Measurements from ENCODE around the gene MKNK2.
A peak's percentile ranks its signal among the peaks of the same experiment; 100 is the strongest.

Gene MKNK2

DNA sequence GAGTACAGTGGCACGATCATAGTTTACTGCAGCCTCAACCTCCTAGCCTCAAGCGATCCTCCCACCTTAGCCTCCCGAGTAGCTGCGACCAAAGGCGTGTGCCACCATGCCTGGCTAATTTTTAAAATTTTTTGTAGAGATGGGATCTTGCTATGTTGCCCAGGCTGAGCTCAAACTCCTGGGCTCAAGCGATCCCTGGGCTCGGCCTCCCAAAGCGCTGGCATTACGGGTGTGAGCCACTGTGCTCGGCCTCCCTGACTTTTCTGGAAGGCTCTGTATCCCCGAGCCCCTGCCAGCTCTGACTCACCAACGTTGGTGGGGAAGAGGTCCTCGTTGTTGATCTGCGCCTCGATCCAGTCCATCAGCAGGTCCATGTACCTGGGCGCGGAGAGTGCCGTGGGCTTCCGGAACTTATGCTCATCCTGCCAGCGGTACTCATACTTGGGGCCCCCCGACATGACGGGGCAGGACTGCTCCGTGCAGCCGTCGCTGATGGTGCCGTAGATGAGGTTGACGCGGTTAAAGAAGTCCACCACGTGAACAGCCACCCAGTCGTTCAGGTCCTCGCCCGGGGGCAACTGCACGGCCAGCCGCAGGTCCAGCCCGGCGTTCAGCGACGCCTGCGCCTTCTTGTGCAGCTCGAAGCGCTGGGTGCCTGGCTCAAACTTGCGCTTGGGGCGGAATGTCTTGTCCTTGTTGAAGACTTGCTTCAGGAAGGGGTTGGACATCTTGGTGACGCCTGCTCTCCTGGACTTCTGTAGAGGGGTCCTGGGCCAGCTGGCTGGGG is 27.0 kb upstream of the MKNK2 start:
- no peak overlapping the region for H3K9ac ChIP-seq (ENCODE audit: insufficient read length, low read depth)
- peaks cover 3% of the 10 kb centered on the region for H3K4me1 ChIP-seq (ENCODE audit: insufficient read depth, insufficient read length)
- no peak overlapping the region for H3K4me3 ChIP-seq (ENCODE audit: insufficient read length, low read depth)
- H3K9me3 ChIP-seq (ENCODE audit: insufficient read depth, low read length), result no peaks in the 10 kb centered on the region
- no peaks in the 10 kb centered on the region for H3K27me3 ChIP-seq (ENCODE audit: insufficient read depth, insufficient read length)
- TF ChIP-seq SUZ12 (IDR thresholded peaks at IDR 0.05; ENCODE audit: extremely low read depth, insufficient read depth, insufficient read length) (no peak), ZNF274 (IDR thresholded peaks at IDR 0.05; ENCODE audit: low read depth, low read length) (no peak)
- DNase-seq (ENCODE audit: low read depth, low spot score), result no peak
- H3K36me3 ChIP-seq (ENCODE audit: insufficient read depth, insufficient read length, low read length), result peaks cover 67% of the 10 kb centered on the region

DNA sequence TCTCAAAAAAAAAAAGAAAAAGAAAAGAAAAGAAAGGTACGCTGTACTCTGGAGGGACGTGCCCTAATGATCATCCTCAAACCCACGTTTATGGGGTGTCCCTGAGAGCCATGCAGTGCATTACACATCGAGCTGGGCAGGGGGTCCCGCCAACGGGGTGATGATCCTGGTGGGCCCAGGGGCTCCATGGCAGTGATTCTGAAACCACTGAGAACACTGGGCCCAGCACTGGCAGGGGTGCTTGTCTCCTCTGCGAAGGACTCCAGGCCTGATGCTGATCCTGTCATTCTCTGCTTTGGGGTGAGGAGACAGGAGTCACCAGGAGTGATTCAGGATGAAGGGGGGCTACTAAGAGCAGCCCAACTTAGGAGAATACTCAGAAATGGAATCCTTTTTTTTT is 26.4 kb upstream of the MKNK2 start:
- H3K9ac ChIP-seq (ENCODE audit: insufficient read length, low read depth), result no peak overlapping the region
- no peak for DNase-seq (ENCODE audit: low read depth, low spot score)
- no peak for TF ChIP-seq SUZ12 (IDR thresholded peaks at IDR 0.05; ENCODE audit: extremely low read depth, insufficient read depth, insufficient read length)
- peaks cover 71% of the 10 kb centered on the region for H3K36me3 ChIP-seq (ENCODE audit: insufficient read depth, insufficient read length, low read length)
- no peaks in the 10 kb centered on the region for H3K27me3 ChIP-seq (ENCODE audit: insufficient read depth, insufficient read length)
- H3K4me3 ChIP-seq (ENCODE audit: insufficient read length, low read depth), result no peak overlapping the region
- peaks cover 3% of the 10 kb centered on the region for H3K4me1 ChIP-seq (ENCODE audit: insufficient read depth, insufficient read length)
- H3K9me3 ChIP-seq (ENCODE audit: insufficient read depth, low read length), result no peaks in the 10 kb centered on the region

DNA sequence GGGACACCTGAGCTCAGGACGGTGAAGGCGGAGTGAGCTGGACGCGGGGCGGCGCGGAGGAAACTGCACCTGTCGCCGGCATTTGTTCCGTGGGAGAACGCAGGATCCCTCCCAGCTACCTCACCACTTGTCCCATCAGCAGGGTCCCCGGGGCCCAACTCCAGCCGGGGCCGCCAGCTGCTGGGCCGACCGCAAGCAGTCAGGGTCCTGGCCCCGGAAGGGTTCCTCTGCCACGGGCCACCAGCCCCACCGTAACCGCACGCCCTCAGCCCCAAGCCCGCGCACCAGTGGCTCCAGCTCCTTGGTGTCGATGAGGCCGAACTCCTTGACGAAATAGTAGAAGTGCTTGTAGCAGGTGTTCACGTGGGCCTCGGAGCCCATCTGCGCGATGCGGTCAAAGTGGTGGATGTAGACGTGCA is 25.5 kb upstream of the MKNK2 start:
- H3K9ac ChIP-seq (ENCODE audit: insufficient read length, low read depth), result no peak overlapping the region
- no peak for DNase-seq (ENCODE audit: low read depth, low spot score)
- H3K36me3 ChIP-seq (ENCODE audit: insufficient read depth, insufficient read length, low read length), result peaks cover 67% of the 10 kb centered on the region
- H3K4me1 ChIP-seq (ENCODE audit: insufficient read depth, insufficient read length), result no peaks in the 10 kb centered on the region
- no peaks in the 10 kb centered on the region for H3K27me3 ChIP-seq (ENCODE audit: insufficient read depth, insufficient read length)
- H3K4me3 ChIP-seq (ENCODE audit: insufficient read length, low read depth), result no peak overlapping the region
- TF ChIP-seq ZNF274 (IDR thresholded peaks at IDR 0.05; ENCODE audit: low read depth, low read length), result no peak
- TF ChIP-seq YY1 (IDR thresholded peaks at IDR 0.05; ENCODE audit: insufficient read depth, insufficient read length), result no peak
- no peak for TF ChIP-seq SUZ12 (IDR thresholded peaks at IDR 0.05; ENCODE audit: extremely low read depth, insufficient read depth, insufficient read length)
- H3K9me3 ChIP-seq (ENCODE audit: insufficient read depth, low read length), result no peaks in the 10 kb centered on the region

DNA sequence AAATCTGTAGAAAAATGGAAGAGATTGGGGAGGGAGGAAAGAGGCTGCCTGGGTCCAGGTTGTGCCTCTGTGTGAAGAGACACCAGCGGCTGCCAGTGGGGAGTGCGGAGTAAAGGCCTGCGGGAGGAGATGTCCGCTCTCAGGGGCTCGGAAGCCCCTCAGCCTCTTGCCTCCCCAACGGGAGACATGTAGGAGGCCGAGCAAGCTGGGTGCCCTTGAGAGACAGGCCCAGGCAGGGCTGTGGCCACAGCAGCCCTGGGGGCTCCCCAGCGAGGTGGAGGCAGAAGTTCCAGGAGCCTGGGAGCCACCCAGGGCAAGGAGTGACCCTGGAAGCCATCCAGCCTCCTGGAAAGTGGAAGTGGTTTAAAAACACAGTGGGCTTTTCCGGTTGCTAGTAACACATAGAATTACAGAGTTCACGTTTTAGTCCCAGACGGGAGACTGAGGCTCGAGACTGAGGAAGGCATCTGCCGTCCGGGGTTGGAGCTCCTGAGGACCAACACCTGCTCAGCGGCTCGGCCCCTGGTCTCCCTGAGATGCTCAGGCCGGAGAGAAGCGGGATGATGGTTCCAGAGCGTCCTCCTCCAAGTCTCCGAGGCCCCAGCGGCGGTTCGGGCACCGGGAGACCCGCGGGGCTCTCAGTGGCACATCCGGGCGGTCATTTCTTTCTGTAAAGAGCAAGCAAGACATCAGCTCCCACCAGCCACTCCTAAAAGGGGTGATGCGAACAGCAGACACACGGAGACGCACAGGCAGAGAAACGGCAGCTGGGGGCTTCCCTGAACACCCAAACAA is 21.9 kb upstream of the MKNK2 start:
- Histone ChIP-seq H3K9ac (ENCODE audit: insufficient read length, low read depth) (no peak overlapping the region), H3K4me1 (ENCODE audit: insufficient read depth, insufficient read length) (peaks cover 5% of the 10 kb centered on the region), H3K27me3 (ENCODE audit: insufficient read depth, insufficient read length) (no peaks in the 10 kb centered on the region), H3K36me3 (ENCODE audit: insufficient read depth, insufficient read length, low read length) (peaks cover 50% of the 10 kb centered on the region), H3K4me3 (ENCODE audit: insufficient read length, low read depth) (no peak overlapping the region), H3K9me3 (ENCODE audit: insufficient read depth, low read length) (no peaks in the 10 kb centered on the region)
- no peak for DNase-seq (ENCODE audit: low read depth, low spot score)
- no peak for TF ChIP-seq ZNF274 (IDR thresholded peaks at IDR 0.05; ENCODE audit: low read depth, low read length)
- TF ChIP-seq SUZ12 (IDR thresholded peaks at IDR 0.05; ENCODE audit: extremely low read depth, insufficient read depth, insufficient read length), result no peak
- no peak for TF ChIP-seq YY1 (IDR thresholded peaks at IDR 0.05; ENCODE audit: insufficient read depth, insufficient read length)

DNA sequence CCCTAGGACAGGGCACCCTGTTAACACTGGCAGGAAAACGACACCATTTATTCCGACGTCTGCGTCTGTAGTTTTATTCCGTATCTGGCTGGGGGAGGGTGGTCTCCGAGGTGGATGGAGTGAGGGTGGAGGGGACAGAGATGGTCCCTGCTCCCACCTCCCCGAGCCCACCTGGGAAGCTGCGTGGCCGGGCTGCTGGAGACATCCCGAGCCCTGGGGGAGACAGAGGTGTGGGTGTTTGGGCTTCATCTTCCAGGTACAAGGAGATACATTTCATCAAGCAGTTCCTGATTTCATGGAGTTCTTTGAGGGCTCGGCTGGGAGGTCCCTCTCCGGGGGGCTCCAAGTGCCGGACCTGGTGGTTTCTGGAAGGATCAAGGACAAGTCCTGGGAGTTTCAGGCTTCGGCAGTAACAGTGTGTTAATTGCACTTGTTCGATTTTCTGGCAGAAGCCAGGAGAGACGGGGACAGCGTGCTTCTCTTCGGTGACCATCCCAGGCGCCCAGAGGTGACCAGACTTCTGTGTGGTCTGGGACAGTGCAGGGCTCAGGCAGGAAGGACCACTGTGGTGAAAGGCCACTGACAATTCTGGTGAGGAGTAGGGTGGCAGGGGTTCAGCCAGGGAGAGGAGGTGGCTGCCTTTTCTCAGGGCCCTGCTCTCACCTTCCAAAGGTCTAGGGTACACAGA is 20.1 kb upstream of the MKNK2 start:
- peak overlapping the region; percentile 42 for H3K9ac ChIP-seq (ENCODE audit: insufficient read length, low read depth)
- H3K4me1 ChIP-seq (ENCODE audit: insufficient read depth, insufficient read length), result peaks cover 5% of the 10 kb centered on the region
- no peaks in the 10 kb centered on the region for H3K9me3 ChIP-seq (ENCODE audit: insufficient read depth, low read length)
- DNase-seq (ENCODE audit: low read depth, low spot score), result no peak
- TF ChIP-seq ZNF274 (IDR thresholded peaks at IDR 0.05; ENCODE audit: low read depth, low read length), result no peak
- TF ChIP-seq SUZ12 (IDR thresholded peaks at IDR 0.05; ENCODE audit: extremely low read depth, insufficient read depth, insufficient read length), result no peak
- TF ChIP-seq YY1 (IDR thresholded peaks at IDR 0.05; ENCODE audit: insufficient read depth, insufficient read length), result no peak
- no peaks in the 10 kb centered on the region for H3K27me3 ChIP-seq (ENCODE audit: insufficient read depth, insufficient read length)
- H3K36me3 ChIP-seq (ENCODE audit: insufficient read depth, insufficient read length, low read length), result peaks cover 35% of the 10 kb centered on the region
- no peak overlapping the region for H3K4me3 ChIP-seq (ENCODE audit: insufficient read length, low read depth)

DNA sequence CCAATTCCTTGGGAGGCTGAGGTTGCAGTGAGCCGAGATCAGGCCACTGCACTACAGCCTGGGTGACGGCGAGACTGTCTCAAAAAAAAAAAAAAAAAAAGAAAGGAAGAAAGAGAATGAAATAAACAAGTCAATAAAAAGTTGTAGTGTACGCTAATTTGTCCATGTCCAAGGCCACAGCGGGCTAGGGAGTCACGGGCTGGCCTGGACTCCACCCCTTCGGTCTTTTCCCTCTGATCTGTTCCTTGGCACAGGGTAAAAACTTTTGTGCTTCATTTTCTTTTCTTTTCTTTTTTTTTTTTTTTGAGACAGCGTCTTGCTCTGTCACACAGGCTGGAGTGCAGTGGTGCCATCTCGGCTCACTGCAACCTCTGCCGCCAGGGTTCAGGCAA is 19.4 kb upstream of the MKNK2 start:
- peaks cover 30% of the 10 kb centered on the region for H3K36me3 ChIP-seq (ENCODE audit: insufficient read depth, insufficient read length, low read length)
- no peak overlapping the region for H3K9ac ChIP-seq (ENCODE audit: insufficient read length, low read depth)
- no peaks in the 10 kb centered on the region for H3K9me3 ChIP-seq (ENCODE audit: insufficient read depth, low read length)
- H3K4me3 ChIP-seq (ENCODE audit: insufficient read length, low read depth), result no peak overlapping the region
- no peaks in the 10 kb centered on the region for H3K27me3 ChIP-seq (ENCODE audit: insufficient read depth, insufficient read length)
- peaks cover 5% of the 10 kb centered on the region for H3K4me1 ChIP-seq (ENCODE audit: insufficient read depth, insufficient read length)
- TF ChIP-seq SUZ12 (IDR thresholded peaks at IDR 0.05; ENCODE audit: extremely low read depth, insufficient read depth, insufficient read length) (no peak), ZNF274 (IDR thresholded peaks at IDR 0.05; ENCODE audit: low read depth, low read length) (no peak), YY1 (IDR thresholded peaks at IDR 0.05; ENCODE audit: insufficient read depth, insufficient read length) (no peak)
- DNase-seq (ENCODE audit: low read depth, low spot score), result no peak

Data from NT2/D1 (cell line).